Cardiac fibroblast (primary cell): Measurements from ENCODE around the gene SLC1A1.

Experiments
- DNase-seq, 2 donors: peaks; one replicate each; pipeline versions ENCODE4 v3.0.0 to v3.0.0-alpha.2; 2010; ENCODE audit warnings: low read depth in 2 of 2
- H3K4me3 ChIP-seq, 2 donors: replicated peaks in 1 of 2; 1 replicate in 1 of 2; 2 replicates in 1 of 2; pipeline ENCODE4 v1.5.1; 2011; ENCODE audit warnings: low read depth in 2 of 2, low read length in 2 of 2, mild to moderate bottlenecking in 2 of 2, moderate library complexity in 1 of 2
- CTCF ChIP-seq: IDR thresholded peaks from one replicate; pipeline ENCODE4 v1.5.1; 2011; ENCODE audit warnings: low read depth, mild to moderate bottlenecking, low read length, inconsistent platforms

SLC1A1 gene

GRCh38 chr9:4465910-4466309 is 24.4 kb upstream of the SLC1A1 start:
- no peak for TF ChIP-seq CTCF
- H3K4me3 ChIP-seq = no peak overlapping the region
- no peak for DNase-seq

DNA sequence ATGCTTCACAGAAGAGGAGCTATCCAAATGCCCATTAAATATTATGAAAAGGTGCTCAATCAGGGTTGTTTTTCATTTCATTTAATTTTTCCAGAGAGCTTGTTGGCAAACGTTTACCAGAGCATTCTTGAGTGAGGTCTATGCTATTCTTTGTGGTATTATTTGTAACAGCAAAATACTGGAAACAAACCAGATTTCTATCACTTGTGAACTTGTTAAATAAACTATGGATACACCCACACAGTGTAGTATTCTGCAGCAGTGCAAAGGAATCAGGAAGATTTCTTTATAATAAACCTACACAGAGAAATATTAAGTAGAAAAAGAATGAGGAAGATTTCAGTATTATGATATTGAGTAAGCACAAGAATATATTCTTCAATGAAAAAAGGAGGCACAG is 15.0 kb upstream of the SLC1A1 start:
- DNase-seq = peak in 1 of 2 donors; percentile 25
- no peak overlapping the region for H3K4me3 ChIP-seq

DNA sequence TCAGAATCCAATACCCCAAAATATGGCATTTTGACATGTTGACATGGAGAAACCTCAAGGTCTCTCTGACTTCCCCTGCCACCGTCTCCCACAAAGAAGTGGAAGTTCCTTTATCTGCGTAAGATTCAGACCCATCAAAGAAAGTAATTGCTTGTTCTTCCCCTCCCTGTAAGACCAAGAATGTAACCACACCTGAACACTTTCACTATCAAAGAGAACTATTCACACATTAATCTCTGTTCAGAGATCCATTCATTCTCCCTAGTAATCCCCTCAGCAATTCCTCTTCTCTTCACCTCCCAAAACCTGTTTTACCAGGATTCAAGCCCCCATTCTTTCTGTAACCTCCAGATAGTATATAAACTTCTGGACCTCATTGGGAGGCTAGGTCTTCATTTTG is 4.1 kb upstream of the SLC1A1 start:
- DNase-seq = no peak
- no peak for TF ChIP-seq CTCF

More for the DNA sequence above, 15.0 kb upstream of the SLC1A1 start:
- TF ChIP-seq CTCF = no peak

DNA sequence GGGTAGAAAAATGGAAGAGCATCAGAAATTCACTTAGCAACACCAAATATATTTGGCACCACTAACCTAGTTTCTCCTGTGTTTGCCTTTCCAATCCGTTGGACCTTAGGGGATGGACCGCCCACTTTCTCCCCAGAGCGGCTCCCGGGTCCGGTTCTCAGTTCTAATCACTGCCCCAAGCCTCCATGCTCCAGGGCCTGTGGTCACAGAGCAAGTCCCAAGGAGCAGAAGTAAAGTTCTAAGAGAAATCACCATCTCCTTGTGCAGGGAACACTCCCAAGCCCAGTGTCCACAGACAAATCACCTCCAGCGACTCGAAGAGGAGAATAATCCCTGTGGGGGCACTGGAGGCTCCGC is 728 bp upstream of the SLC1A1 start:
- DNase-seq = peak; percentile 52 to 53
- TF ChIP-seq CTCF = no peak
- H3K4me3 ChIP-seq = peak overlapping the region; percentile 69 to 81

More for the DNA sequence above, 4.1 kb upstream of the SLC1A1 start:
- no peak overlapping the region for H3K4me3 ChIP-seq

DNA sequence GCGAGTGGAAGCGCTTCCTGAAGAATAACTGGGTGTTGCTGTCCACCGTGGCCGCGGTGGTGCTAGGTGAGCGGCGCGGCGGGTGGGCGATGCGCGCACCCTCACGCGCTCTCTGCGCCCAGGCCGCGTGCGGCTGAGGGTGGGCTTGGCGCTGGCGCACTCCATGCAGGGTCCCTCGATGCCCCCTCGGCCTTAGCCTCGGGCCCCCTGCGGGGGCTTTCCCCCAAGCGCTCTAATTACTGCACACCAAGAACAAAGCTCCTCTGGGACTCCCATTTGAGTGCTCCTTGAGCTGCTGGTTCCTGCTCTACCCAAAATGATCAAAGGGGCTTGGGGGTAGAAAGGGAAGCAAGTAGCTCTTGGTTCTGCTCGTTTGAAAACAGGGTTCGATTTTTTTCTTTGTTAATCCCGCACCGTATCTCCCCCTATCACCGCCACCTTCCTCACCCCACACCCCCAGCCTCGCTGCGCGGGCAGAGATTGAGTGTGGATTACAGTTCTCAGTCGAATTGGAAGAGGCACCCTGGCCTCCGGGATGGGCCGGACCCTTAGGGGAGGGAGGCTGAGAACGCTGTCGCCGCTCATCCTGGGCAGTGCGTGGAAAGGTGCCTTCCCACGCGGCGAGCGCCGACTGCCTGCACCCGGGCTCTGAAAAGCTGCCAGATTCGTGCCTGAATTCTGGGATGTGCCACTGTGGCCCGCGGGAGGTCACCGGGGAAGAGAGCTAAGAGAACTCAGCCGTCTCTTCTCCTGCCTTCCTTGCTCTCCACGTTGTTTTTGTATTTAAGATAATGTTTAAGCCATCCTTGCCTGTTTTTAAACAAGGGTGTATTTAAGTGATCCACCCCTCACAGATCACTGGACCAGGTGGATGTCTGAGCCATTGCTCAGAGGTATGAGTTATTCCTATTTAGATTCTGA is 697 bp downstream of the SLC1A1 start:
- TF ChIP-seq CTCF = no peak
- peak overlapping the region; percentile 69 to 81 for H3K4me3 ChIP-seq
- peak in 1 of 2 donors; percentile 28 for DNase-seq

DNA sequence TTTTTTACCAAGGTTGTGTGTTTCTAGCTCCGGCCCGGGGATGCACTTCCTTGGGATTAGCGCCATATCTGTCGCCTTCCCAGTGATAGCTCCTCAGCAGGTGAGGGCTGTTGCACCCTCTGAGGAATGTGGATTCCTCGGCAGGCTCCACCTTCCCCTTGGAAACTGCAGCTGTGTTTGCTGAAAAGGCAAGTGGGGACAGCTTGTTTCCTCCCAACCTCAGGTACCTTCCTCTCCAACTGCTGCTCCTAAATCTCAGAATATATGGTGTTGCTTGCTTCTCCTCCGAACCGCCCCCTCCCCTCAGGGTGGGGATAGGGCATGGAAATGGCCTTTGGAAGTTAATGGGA is 1.3 kb downstream of the SLC1A1 start:
- no peak for DNase-seq
- no peak for TF ChIP-seq CTCF
- peak overlapping the region in 1 of 2 donors; percentile 81 for H3K4me3 ChIP-seq
